Measurements from ENCODE around the gene CYSRT1.

CYSRT1 gene

GRCh38 chr9:137227054-137227852 lies 2.3 kb downstream of the CYSRT1 start, which contains the start of gene RNF224:
Gene RNF224 (plus strand): TSS chr9:137227502. CDS start chr9:137228336, 834 bp downstream.
- DNase-seq = peak; percentile 63

GRCh38 chr9:137227853-137228505 lies 3.0 kb downstream of the CYSRT1 start:
- no peak for DNase-seq

GRCh38 chr9:137228506-137228967 lies 3.6 kb downstream of the CYSRT1 start:
- DNase-seq = no peak

GRCh38 chr9:137228968-137229896 lies 4.3 kb downstream of the CYSRT1 start:
- no peak for DNase-seq

GRCh38 chr9:137229903-137230704 lies 5.1 kb downstream of the CYSRT1 start:
- DNase-seq = no peak

DNA sequence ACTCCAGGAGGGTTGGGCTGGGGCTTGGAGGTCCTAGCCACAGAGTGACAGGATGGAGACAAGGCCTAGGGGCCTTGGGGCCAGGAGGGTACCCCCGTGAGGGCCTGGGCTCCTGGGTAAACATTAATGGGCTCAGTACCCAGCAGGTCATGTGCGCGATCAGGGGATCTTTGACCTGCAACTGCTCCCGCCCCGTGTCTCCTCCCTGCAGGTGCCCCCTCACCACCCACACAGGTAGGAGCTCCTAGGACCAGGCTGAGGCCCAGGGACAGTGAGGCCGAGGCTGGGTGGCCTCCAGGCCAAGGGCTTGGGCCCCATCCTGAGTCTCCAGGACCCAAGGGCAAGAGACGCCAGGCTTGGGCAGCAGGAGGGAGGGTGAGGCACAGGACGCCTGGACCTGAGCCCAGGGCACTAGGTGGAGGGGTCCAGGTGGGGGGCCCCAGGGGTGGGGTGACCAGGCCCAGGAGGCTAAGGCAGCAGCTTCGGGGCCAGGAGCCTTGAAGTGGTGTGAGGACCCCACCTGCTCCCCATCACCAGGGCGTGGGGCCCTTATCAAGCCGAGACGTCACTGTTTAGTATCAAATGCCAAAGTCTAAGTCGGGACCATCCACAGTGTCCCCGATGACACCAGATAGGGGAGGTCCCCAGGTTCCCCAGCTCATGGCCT lies 5.9 kb downstream of the CYSRT1 start, which contains the start of gene SLC34A3:
Gene SLC34A3, plus strand, starts transcription at position 197 of the 667 bp plus-strand sequence. CDS start 802 bp downstream, outside the sequence.
- no peak for DNase-seq

DNA sequence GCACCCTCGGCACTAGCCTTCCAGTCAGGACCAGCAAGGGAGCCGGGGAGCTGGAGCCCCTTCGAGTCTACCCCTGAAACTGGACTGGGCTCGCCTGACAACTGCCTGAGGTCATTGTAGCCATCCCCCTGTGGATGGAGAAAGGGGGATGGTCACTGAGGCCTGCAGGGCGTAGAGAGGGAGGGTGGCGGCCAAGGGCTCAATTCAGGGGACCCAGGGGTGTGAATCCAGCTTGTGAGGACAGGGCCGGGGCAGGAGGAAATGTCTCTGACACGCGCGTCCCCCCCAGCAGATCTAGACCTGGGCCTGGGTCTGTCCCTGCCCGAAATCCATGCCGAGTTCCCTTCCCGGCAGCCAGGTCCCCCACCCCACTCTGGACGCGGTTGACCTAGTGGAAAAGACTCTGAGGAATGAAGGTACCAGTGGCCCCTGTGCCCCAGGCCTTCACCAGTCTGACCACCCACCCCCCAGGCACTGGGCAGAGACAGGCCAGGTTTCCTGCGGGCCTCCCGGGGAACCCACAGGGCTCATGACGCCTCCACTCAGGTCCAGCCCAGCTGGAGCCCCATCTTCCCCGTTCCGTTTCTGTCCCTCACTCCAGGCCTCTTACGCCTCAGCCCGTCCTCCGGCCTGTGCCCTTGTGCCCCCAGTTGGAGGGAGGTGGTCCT lies 6.5 kb downstream of the CYSRT1 start:
- no peak for DNase-seq

DNA sequence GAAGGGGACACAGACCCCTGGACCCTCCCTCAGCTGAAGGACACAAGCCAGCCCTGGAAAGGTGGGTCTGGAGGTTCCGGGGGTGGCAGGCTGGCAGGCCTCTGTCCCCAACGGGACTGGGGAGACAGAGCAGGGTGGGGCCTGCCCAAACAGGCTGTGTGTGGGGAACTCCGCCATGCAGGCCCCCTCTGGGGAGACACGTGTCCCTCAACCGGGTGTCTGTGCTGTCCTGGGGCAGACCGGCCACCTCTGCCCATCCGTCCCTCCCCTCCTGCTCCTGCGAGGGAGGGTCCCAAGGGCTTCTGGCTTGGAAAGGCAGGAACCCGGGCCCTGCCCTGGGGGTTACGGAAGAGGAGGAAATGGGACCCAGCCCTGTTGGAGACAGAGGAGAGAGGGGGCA lies 7.1 kb downstream of the CYSRT1 start:
- DNase-seq = no peak

- no peak for DNase-seq
Observed at GRCh38 chr9:137232510-137232909, 7.5 kb downstream of the CYSRT1 start.

DNA sequence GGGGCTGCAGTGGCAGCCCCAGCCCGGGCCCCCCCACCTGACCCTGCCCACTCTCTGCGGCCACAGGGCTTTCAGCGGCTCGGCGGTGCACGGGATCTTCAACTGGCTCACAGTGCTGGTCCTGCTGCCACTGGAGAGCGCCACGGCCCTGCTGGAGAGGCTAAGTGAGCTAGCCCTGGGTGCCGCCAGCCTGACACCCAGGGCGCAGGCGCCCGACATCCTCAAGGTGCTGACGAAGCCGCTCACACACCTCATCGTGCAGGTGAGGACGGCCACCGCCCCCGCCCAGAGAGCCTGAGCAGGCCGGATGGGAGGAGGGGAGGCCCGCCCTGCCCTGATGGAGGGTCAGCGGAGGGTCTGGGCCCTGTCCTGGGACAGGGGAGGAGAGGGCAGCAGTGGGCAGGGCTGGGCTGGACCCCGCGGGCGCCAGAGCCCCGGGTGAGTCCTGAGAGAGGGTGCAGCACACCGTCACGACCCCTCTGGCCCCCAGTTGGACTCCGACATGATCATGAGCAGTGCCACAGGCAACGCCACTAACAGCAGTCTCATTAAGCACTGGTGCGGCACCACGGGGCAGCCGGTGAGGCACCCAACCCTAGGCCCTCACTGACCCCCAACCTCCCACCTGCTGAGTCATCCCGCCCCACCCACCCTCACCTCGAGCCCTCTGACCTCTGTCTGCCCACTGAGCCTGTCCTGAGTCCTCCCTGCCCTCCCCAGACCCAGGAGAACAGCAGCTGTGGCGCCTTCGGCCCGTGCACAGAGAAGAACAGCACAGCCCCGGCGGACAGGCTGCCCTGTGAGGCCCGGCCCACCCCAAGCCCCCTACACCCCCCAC lies 8.4 kb downstream of the CYSRT1 start:
- DNase-seq = no peak

GRCh38 chr9:137234055-137234697 lies 9.2 kb downstream of the CYSRT1 start:
- no peak for DNase-seq

- no peak for DNase-seq
Observed at GRCh38 chr9:137234758-137235423, 9.9 kb downstream of the CYSRT1 start.

- DNase-seq = no peak
Observed at GRCh38 chr9:137235424-137236237, 10.7 kb downstream of the CYSRT1 start.

DNA sequence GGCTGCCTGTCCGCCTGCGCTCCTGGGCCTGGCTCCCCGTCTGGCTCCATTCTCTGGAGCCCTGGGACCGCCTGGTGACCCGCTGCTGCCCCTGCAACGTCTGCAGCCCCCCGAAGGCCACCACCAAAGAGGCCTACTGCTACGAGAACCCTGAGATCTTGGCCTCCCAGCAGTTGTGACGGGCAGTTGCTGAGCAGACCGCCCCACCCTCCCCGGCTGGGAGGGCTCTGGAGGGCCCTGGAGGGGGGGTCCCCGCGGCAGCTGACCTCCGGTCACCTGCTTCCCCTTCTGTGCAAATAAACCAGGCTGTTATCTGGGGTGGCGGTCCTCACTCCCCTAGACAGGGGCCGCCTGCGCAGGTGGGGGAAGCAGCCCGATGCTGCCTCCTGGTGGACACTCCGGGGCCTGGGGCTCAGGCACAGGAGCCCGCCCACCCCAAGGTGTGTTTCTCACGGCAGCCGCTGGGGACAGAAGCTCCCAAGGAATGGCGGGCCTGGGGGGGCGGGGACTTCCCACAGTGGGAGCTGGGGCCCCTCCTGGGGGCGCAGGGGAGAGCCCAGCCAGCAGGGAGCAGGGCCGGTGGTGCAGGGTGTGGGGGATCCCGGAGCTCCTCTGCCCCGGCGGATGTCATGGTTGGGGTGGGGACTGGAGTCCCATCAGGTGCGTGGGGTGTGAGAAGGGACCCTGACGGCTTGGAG lies 11.4 kb downstream of the CYSRT1 start:
- peak; percentile 72 for DNase-seq

DNA sequence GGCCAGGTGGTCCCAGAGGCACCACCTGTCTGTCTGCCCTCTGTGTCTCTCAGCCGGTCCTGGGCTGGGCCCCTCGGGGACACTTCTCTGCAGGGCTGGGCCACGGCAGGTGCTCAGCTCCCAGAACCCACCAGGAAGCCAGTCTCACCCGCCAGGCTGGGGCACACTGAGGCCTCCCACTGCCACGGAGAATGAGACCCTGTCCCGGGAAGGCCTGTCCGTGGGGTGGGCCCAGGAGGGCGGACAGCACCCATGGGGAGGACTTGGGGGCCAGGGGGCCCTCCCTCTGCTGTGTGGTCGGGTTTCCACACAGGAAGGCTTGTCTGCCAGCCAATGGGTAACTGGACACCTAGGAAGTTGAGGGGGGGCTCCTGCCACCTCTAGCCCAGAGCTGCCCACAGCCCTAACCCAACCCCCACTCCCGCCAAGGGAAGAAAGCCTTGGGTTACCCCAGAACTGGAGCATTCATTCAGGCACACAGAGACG lies 12.0 kb downstream of the CYSRT1 start:
- DNase-seq = no peak
